Measurements from ENCODE around the gene CAMSAP3.

Gene CAMSAP3

DNA sequence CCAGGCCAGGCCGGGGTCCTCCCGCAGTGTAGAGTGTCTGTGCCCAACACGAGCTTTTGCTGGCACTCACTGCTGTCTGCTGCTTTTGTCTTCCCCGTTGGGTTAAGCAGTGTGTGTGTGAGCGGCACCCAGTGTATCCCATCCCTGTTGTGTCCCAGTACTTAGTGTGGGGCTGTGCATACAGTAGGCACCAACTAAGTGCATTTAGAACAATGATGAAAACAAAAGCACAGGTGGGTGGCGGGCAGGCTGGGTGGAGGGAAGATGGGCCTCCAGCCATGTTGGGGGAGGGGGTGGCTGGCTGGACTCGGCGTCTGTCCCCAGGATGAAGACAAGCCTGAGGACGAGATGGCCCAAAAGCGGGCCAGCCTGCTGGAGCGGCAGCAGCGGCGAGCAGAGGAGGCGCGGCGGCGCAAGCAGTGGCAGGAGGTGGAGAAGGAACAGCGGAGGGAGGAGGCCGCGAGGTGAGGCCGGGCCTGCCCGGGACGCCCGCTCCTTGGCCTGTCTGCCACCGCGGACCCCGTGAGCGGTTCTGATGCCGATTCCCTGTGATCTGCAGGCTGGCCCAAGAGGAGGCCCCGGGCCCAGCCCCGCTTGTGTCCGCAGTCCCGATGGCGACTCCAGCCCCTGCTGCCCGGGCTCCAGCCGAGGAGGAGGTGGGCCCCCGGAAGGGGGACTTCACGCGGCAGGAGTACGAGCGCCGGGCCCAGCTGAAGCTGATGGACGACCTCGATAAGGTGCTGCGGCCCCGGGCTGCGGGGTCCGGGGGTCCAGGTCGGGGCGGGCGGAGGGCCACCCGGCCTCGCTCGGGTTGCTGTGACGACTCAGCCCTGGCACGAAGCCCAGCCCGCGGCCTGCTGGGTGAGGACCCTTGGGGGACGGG is 19.4 kb downstream of the CAMSAP3 start:
- no peak for DNase-seq (ENCODE audit: low read depth in 3 of 3)

DNA sequence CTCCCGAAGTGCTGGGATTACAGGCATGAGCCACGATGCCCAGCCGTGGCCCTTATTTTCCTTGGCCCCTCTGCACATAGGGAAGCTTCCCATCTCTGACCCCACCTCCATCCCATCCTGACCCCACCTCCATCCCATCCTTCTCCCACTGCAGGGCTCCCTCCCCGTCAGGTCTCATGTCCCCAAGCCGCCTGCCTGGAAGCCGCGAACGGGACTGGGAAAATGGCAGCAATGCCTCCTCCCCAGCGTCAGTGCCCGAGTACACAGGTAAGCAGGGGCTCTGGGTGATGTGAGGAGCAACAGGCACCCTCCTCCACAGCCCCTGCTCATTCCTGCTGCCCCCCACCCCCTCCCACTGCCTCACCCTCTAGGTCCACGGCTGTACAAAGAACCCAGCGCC is 21.5 kb downstream of the CAMSAP3 start:
- no peak for DNase-seq (ENCODE audit: low read depth in 3 of 3)

DNA sequence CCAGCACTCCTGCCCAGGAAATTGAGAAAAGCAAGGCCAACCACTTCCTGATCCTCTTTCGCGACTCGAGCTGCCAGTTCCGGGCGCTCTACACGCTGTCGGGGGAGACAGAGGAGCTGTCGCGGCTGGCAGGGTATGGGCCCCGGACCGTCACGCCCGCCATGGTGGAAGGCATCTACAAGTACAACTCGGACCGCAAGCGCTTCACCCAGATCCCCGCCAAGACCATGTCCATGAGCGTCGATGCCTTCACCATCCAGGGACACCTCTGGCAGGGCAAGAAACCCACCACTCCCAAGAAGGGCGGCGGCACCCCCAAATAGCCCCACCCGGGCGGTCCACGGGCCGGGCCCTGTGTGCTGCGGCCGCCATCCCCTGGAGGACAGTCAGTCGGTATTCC is 22.1 kb downstream of the CAMSAP3 start:
- no peak for DNase-seq (ENCODE audit: low read depth in 3 of 3)

DNA sequence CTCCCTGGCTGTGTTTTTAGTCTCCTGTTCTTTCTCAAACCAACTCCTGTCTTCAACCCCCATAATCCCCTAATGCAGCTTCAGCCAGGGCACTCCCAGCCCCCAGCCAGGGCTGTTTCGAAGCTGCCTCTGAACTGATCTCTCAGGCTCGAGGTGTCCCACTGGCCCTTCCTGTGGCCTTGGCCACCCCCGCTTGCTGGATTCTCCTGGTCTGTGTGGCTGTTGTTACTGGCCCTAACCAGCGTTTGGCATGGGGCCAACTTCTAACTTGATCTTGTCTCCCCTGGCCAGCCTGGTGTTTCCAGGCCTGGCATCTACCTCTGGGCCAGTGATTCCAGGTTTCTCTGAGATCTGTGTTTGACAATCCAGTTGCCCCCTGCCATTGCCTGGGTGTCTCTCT is 22.7 kb downstream of the CAMSAP3 start:
- no peak for DNase-seq (ENCODE audit: low read depth in 3 of 3)

DNA sequence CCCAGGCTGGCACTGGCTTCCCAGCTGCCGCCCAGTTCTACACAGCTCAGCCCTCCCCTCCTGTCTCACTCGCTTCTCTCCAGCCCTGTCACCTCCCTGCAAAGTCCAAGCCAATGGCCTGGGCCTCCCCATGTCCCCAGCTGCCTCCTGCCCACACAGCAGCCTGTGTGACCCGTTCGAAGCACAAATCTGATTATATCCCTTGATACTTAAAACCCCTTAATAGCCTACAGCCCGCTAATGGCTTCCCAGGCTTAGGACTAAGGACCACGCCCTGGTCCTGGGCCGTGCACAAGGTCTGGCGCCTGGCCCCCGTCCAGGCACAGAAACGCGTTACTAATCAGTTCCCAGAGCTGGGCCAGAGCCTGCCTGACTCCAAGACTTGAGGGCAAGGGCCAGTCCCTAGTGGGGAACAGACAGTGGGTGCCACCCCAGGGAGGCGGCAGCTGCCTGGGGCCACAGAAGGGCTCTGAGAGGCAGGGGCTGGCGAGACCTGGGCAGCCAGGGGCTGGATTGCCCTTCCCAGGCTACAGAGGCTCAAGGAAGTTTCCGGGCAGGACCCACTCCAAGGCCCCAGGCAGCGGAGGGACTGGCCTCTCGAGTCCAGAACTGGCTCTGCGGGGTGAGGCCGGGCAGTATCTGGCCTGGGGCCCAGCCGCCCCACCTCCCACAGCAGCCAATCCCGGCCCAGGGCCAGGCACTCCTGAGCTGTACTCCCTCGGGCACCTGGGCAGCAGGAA is 23.3 kb downstream of the CAMSAP3 start:
- no peak for DNase-seq (ENCODE audit: low read depth in 3 of 3)

DNA sequence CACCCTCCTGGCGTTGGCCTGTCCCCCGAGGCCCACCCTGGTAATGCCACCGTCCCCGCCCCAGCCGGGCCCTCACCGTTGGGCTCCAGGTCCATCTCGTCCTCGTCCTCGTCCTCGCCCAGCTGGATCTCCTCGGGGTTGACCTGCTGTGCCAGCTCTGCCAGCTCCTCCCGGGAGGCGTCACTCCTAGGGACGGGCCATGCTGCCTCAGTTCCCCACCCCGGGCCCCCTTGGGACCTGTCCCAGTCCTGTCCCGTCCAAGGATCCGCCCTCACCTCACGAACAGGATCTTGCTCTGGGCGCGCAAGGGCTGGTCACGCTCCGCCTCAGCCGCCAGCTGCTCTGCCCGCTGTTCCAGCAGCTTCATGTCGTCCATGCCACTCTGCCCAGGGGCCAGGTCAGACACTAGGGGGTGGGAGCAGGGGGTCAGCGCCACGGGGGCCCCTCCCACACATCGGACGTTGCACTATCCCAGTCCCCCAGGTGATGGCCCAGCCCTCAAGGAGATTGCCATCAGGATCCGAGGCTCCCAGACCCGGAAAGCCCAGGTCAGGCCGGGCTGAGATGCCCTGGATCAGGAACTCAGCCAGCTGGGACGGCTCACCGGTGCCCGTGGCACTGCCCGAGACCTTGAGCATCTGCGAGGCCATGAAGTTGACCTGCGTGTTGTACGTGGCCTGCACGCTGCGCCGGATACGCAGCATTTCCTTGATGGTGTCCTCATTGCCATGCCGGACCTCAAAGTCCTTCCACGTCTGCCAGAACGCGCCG is 24.2 kb downstream of the CAMSAP3 start:
- DNase-seq (ENCODE audit: low read depth in 3 of 3) = no peak

DNA sequence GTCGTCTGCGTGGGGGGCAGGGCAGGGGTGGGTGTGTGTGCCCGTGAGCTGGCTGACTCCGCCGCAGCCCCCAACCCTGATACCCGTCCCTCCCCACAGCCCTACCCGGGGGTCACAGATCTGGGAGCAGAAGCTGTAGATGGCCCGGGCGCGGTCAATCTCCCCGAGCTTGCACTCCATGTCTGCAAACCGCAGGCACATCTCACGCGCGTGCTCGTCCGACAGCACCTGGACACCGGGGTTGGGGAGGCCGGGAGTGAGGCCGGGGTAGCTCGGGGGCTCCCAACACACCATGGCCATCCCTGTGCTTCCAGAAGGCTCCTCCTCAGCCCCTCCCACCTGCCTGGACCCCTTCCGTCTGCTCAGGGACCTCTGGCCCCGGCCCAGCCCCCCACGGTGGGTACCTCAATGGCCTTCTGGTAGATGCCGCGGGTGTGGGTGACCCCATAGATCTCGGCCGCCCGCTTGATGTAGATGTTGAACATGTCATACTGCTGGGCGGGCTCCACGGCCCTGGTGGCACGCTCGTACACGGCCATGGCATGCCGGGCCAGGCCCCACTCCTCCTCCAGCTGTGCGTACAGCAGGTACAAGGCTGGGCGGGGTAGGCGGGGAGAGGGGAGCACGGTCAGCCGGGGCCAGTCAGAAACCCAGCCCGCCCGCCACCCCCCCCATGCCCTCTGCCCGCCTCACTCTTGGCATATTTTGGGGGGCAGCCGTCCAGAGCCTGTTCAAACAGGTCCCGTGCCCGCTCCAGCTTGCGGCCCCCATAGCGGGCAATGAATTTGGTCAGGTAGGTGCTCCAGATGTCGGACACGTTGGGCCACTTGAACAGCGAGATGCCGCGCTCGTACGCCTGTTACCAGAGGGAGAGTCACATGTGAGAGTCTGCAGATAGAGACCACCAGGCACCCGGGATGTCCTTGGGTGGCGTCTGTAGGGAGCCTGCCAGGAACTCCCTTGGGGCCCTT is 25.1 kb downstream of the CAMSAP3 start:
- no peak for DNase-seq (ENCODE audit: low read depth in 3 of 3)

DNA sequence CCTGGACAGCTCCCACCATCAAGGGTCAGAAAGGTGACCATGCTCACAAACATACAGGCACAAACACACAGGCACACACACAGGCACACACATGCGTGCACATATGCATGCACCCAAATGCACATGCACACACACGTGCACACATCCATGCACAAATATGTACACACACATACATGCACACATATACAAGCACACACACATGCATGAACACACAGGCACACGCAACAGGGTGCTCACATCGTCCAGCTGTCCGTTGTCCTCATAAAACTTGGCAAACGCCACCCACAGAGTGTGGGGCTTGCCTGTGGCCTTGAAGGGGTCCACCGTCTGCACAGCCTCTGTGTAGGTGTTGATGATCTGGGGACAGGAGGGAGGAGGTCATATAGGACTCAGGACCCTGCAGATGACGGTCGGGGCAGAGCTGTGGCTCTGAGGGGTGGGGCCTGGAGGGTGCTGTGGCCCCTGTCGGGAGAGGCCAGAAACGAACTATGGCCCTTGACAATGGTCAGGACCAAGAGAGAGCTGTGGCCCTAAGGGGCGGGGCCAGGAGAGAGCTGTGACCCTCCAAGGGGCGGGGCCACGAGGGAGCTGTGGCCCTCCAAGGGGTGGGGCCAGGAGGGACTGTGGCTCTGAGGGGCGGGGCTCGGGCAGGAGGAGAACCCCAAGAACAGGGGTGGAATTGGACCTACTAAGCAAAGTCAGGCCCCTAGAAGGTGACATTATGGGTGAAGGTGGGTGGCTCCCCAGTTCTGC is 27.4 kb downstream of the CAMSAP3 start:
- no peak for DNase-seq (ENCODE audit: low read depth in 3 of 3)

DNA sequence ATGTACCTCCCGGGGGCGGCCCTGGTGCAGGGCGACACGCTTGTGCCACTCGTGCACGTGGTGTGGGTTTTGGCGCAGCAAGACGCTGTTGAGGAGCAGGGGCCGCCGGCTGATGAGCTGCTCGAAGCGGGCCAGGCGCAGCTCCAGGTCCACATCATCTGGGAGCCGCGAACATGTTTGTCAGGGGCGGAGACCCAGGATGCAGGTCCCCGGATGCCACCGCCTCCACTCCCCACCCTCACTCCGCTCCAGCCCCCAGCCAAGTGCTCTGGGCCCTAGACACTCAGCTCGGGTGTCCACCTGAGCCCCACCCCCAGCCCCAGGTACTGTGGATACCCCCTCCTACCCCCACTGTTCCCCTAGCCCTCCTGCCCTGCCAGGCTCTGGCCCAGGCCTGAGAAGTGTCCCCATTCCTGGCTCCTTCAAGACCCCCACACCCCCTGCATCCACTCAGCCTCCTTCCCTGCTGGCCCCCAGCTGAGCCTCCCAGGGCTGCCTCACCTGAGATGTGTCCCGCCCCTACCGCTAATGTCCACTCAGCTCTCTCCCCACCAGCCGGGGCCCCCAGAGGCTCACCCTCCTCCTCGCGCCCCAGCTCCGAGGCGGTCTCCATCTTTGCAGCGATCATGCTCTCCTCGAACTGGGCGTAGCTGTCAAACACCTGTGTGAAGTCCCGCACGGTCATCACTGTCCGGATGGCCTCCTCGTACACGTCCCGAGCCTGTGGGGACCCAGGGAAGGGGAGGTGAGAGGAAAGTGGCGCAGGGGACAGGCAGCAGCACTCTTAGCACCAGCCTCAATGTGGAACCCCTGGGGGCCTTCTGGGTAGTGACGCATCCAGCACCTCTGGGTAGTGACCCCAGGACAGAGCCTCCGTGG is 28.3 kb downstream of the CAMSAP3 start:
- DNase-seq (ENCODE audit: low read depth in 3 of 3) = no peak

DNA sequence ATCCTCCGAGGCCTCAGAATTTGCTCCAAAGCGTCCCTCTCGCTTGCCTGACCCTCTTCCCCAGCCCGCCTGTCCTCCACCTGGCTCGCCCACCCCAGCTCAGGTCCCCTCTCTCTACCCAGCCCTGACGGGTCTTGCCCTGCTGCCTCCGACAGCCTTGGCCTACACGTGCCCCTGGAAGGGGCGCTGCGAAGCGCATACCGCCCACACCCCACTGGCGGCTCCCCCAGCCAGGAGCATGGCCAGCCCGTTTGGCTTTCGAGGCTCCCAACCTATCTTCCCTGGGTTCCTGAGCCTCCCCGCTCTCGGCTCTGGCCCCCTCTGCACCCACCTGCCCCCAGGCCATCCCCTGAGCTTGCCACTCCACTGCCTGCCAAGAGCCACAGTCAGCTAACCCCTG is 29.1 kb downstream of the CAMSAP3 start:
- DNase-seq (ENCODE audit: low read depth in 3 of 3) = no peak

DNA sequence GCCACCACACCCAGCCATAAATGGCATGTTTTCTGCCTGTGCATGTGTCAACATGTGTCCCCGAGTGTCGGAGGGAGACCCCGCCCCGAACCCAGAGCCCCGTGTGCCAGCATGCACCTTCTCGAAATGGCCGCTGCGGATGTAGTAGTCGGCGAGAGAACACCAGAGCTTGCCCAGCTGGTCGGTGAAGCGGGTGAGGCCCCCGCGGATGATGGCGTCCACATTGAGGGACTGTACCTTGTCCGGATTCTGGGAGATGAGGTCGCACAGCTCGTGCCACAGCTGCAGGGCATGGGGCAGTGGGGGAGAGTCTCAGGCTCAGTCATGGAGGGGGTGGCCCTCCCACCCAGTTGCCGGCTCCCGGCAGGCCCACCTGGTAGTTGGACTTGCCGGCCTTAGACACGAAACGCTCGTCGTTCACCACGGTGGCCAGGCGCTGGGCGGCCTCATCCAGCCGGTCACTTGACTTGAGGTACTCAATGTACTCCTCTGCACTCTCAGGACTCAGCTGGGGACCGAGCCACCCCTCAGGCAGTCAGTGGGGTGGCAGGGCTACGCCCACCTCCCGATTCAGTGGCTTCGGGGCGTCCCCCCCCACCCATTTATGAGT is 30.2 kb downstream of the CAMSAP3 start:
- DNase-seq (ENCODE audit: low read depth in 3 of 3) = no peak

DNA sequence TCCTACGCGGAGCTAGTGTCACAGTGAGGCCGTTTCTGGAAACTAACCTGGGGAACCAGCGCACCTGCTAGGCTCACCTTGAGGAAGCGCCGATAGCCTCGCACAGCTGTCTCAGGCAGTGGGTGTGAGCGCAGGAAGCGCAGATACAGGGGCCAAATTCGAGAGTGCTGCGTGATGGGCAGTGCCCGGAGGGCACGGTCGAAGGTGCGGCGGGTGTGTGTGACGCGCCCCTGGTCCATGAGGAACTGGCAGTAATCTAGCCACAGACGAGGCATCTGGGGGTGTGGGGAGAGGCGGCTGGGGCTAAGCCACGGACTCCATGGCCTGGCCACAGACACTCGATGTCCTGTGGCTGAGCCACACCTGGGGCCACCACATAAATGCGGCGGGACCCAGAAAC is 31.5 kb downstream of the CAMSAP3 start:
- DNase-seq (ENCODE audit: low read depth in 3 of 3) = no peak

DNA sequence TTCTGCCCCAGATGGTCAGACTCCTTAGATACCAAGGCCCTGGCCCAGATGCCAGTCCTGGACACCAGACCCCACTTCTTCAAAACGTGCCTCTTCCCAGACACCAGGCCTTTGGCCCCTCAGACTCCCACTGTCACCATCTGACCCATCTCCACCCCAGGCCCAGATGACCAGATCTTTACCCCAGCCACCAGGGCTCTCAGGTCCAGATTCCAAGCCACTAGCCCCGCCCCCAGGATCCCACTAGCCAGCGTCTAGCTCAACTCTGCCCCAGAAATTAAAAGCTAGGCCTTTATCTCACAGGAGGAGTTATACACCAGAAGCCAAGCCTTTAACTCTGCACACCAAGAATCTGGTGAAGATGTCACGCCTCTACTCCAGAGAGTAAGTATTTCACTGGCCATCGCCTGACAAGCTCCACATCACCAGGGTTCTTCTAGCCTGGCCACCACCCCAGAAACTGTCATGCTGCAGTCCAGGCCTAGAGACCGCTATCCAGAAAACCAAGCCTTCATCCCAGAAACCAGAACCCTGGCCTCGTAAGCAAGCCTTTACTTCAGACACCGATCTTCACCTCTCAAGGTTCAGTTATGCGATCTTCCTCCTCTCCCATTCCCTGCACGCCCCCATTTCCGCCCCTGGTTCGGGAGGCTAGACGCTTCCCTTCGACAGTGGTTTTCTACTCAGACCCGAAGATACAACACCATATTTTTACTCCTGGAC is 33.1 kb downstream of the CAMSAP3 start:
- no peak for DNase-seq (ENCODE audit: low read depth in 3 of 3)

DNA sequence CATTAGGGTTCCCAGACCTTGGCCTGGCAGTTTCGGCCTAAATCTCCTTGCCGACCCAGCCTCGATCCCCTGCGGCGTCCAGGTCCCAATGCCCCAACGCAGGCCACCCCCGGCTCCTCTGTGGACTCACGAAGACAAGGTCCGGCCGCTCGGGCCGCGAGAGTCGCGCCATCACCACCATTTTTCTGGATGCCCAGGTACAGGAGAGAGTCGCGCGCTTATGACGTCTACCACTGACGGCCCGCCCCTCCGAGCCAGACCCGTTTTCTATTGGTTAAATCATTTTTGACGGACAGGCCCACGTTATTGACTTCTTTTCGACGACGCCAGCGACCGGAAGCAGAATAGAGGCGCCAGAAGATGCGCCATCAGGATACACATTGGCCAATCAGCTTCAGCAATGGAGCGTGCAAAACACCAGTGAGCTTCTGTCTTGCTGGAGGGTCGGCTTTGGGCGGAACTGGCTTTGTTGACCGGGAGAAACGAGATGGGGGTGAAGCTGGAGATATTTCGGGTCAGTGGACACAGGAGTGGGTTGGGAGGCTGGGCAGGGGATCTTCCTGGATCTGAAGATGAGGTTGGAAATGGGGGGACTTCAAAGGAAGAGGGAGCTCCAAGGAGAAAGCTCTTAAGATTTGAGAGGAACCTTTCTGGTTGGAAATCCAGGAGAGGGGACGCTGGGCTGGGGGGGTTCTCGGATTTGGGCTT is 33.8 kb downstream of the CAMSAP3 start, which contains the start of the genes PET100 and XAB2:
Gene PET100 (plus strand): TSS at position 447 of the 708 bp plus-strand sequence. CDS start 41 bp downstream, at position 488.
Gene XAB2 (minus strand): TSS at position 199 of the 708 bp plus-strand sequence. CDS start 18 bp downstream, at position 181.
- DNase-seq (ENCODE audit: low read depth in 3 of 3) = peak; percentile 86 to 92 (median 91)

DNA sequence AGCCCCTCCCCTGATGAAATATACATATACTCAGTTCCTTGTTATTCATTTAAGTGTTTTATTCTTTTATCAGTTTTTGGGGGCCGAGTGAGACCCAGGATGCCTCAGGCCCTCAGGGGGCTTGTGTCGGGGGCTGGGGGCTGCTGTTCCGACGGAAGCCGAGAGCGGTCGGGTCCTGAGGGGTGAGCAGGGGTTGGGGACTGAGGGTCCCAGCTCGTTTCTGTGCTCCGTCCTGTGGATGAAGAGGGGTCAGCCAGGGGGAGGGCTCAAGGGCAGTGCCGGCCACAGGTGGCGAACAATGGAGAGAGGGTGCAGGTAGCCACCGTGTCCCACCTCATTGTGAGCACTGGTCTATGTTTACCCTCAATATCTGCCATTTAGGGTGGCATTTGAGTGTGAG is 35.9 kb downstream of the CAMSAP3 start:
- no peak for DNase-seq (ENCODE audit: low read depth in 3 of 3)

DNA sequence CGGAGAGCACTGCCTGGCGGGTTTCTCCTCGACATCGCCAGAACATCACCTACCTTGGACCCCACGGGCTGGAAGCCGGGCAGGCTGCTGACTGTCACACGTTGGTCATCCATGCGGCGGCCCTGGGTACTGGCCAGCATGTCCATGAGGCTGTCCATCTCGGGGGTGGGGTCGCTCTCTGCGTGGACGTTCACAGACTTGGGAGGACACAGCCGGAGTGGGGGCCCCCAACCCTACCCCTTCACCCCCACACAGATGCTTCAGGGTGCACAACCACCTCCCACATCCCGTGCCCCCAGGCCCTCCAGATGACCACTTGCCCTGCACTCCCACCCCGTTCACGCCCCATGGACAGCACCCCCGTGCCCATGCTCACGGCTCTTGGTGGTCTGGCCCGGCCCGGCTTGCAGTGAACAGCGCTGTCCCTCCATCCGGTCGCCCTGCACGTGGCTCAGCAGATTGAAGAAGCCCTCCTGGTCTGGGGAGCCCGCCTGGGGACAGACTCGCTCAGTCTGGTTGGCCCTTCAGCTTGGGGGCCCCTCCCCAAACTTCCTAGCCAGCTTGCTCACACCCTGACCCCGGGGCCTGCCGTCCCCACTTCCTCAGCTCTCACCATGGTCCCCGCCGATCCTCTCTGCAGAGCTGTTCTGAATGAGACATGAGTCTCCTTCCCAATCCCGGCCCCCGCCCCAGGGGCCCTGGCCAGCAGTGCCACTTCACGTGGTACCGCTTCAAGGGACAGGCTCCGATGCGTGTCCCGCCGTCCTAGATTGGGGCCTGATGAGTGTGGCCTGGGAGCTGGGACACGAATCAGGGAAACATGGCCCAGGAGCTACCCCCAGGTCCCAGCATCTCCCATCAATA is 36.9 kb downstream of the CAMSAP3 start:
- no peak for DNase-seq (ENCODE audit: low read depth in 3 of 3)

Data from stimulated activated CD4-positive, alpha-beta T cell treated with anti-CD3 and anti-CD28 coated beads, TNF-alpha, amount 100 ng/mL, for 24 hours (primary cell).